ENCODE data around the gene C16orf74. TPM values are rescaled to one million over a fixed set of nuclear protein-coding genes. Genes with fewer than 3 reads are reported as not detected.

The C16orf74 gene
- total RNA-seq, 1 donor: 8.2 TPM

DNA sequence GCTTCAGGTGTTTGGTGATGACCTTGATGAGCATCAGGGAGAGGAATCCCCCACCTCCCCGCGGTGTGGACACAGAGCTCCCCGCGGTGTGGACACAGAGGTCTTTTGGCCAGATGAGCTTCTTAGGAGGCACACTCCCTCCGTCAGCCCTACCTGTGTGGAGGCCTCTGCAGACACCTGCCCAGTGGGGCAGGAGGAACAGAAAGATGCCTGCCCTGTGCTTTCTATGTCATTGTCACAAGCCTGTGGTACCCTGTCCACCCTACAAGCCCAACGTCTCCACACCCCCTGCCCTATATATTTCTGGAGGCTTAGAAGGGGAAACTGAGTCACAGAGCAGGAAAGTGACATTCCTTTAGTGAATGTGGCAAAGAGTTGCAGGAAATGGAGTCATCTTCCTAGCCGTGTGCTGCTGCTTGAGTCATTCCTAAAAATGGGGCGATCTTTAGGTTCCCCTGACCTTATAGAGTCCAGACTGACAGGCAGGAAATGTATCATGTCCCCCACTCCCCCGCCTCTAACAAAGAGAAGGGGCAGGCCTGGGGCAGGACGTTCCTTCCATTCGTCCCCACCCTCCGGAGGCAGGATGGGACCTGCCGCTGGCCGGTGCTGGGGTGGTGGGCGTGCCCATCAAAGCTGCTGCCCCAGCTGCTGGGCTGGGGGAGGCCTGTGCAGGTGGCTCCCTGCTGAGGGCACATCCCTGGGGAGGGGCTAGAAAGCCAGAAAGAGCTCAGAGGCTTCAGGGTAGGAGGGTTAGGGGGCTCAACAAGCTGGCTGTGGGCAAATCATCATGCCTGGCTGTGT lies 1.0 kb upstream of the C16orf74 start:
- DNase-seq (ENCODE audit: low read depth): no peak
- no peak for TF ChIP-seq CTCF (IDR thresholded peaks at IDR 0.05; ENCODE audit: insufficient read depth, low read depth, low read length)
- H3K4me3 ChIP-seq (ENCODE audit: low read depth, low read length): no peak overlapping the region

GRCh38 chr16:85750146-85750826 lies 610 bp downstream of the C16orf74 start:
- peak overlapping the region; percentile 59 for H3K4me3 ChIP-seq (ENCODE audit: low read depth, low read length)
- peak; percentile 58 for DNase-seq (ENCODE audit: low read depth)
- no peak for TF ChIP-seq CTCF (IDR thresholded peaks at IDR 0.05; ENCODE audit: insufficient read depth, low read depth, low read length)

GRCh38 chr16:85749771-85750145 lies 1.1 kb downstream of the C16orf74 start:
- no peak for TF ChIP-seq CTCF (IDR thresholded peaks at IDR 0.05; ENCODE audit: insufficient read depth, low read depth, low read length)
- H3K4me3 ChIP-seq (ENCODE audit: low read depth, low read length): peak overlapping the region; percentile 59
- DNase-seq (ENCODE audit: low read depth): no peak

- no peak for TF ChIP-seq CTCF (IDR thresholded peaks at IDR 0.05; ENCODE audit: insufficient read depth, low read depth, low read length)
- DNase-seq (ENCODE audit: low read depth): no peak
Observed at GRCh38 chr16:85746460-85747215, 4.3 kb downstream of the C16orf74 start.

GRCh38 chr16:85738923-85739715 lies 11.8 kb downstream of the C16orf74 start:
- TF ChIP-seq CTCF (IDR thresholded peaks at IDR 0.05; ENCODE audit: insufficient read depth, low read depth, low read length): no peak
- peak; percentile 51 for DNase-seq (ENCODE audit: low read depth)
- no peak overlapping the region for H3K4me3 ChIP-seq (ENCODE audit: low read depth, low read length)

More at GRCh38 chr16:85746460-85747215, 4.3 kb downstream of the C16orf74 start:
- no peak overlapping the region for H3K4me3 ChIP-seq (ENCODE audit: low read depth, low read length)

DNA sequence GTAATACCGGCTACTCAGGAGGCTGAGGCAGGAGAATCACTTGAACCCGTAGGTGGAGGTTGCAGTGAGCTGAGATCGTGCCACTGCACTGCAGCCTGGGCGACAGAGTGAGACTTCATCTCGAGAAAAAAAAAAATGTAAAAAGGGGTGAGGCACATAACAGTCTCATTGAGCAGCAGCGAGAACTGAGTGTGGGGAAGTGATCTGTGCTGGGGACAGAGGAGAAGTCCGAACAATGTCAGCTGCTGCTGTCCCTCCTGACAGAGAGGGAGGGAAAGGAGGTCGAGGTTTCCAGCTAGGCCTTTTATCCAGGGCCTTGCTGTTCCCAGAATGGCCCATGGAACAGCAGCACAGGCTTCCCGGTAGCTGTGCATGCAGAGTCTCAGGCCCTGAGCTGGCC lies 14.0 kb downstream of the C16orf74 start:
- no peak for DNase-seq (ENCODE audit: low read depth)
- TF ChIP-seq CTCF (IDR thresholded peaks at IDR 0.05; ENCODE audit: insufficient read depth, low read depth, low read length): no peak
- no peak overlapping the region for H3K4me3 ChIP-seq (ENCODE audit: low read depth, low read length)

Measured in fibroblast of villous mesenchyme (primary cell).